Measurements from ENCODE around the gene RALB. TPM values are rescaled to one million over a fixed set of nuclear protein-coding genes. Genes with fewer than 3 reads are reported as not detected.
"Not testable (repeated sequence)": the region's sequence is repeated elsewhere in the genome, so short reads cannot be mapped to it uniquely, and the experiment has no call there.

Gene RALB
- total RNA-seq, 1 donor from 2014 or later = 52.8 TPM

- DNase-seq (ENCODE audit: low spot score) (no peak), ATAC-seq (no peak)
- intact Hi-C loops (cut with DNase I) = no loop called here
These were observed 3.5 kb downstream of the RALB start for GRCh38 chr2:120255986-120256650.

GRCh38 chr2:120256651-120257000 lies 4.0 kb downstream of the RALB start:
- ATAC-seq (no peak), DNase-seq (ENCODE audit: low spot score) (no peak)
- intact Hi-C loops (cut with DNase I) = no loop called here

- no peak for ATAC-seq
- intact Hi-C loops (cut with DNase I) = no loop called here
- DNase-seq (ENCODE audit: low spot score) = no peak
These were observed 4.9 kb downstream of the RALB start for GRCh38 chr2:120257522-120257921.

- peak; percentile 30 for DNase-seq (ENCODE audit: low spot score)
- intact Hi-C loops (cut with DNase I) = no loop called here
These were observed 5.5 kb downstream of the RALB start for GRCh38 chr2:120258196-120258595.

GRCh38 chr2:120259939-120260338 lies 7.3 kb downstream of the RALB start:
- intact Hi-C loops (cut with DNase I); DNase-seq (ENCODE audit: low spot score); ATAC-seq: not testable (repeated sequence)

More at GRCh38 chr2:120258196-120258595, 5.5 kb downstream of the RALB start:
- no peak for ATAC-seq

- ATAC-seq (no peak), DNase-seq (ENCODE audit: low spot score) (no peak)
- intact Hi-C loops (cut with DNase I) = no loop called here
These were observed 8.1 kb downstream of the RALB start for GRCh38 chr2:120260736-120261135.

GRCh38 chr2:120261387-120262006 lies 8.8 kb downstream of the RALB start:
- ATAC-seq (no peak), DNase-seq (ENCODE audit: low spot score) (peak; percentile 17)
- intact Hi-C loops (cut with DNase I) = no loop called here

GRCh38 chr2:120262150-120262549 lies 9.5 kb downstream of the RALB start:
- intact Hi-C loops (cut with DNase I) = no loop called here
- no peak for ATAC-seq

GRCh38 chr2:120262761-120263428 lies 10.2 kb downstream of the RALB start:
- DNase-seq (ENCODE audit: low spot score) (peak; percentile 12), ATAC-seq (no peak)
- intact Hi-C loops (cut with DNase I) = no loop called here

More at GRCh38 chr2:120262150-120262549, 9.5 kb downstream of the RALB start:
- DNase-seq (ENCODE audit: low spot score) = peak; percentile 13

GRCh38 chr2:120265006-120265405 lies 12.4 kb downstream of the RALB start:
- ATAC-seq (no peak), DNase-seq (ENCODE audit: low spot score) (no peak)
- intact Hi-C loops (cut with DNase I) = no loop called here

- ATAC-seq = no peak
These were observed 14.7 kb downstream of the RALB start for GRCh38 chr2:120267348-120267747.

GRCh38 chr2:120269076-120269744 lies 16.6 kb downstream of the RALB start:
- intact Hi-C loops (cut with DNase I) = no loop called here
- ATAC-seq (no peak), DNase-seq (ENCODE audit: low spot score) (no peak)

More at GRCh38 chr2:120267348-120267747, 14.7 kb downstream of the RALB start:
- DNase-seq (ENCODE audit: low spot score) = no peak
- intact Hi-C loops (cut with DNase I) = no loop called here

- DNase-seq (ENCODE audit: low spot score) (no peak), ATAC-seq (no peak)
- intact Hi-C loops (cut with DNase I) = no loop called here
These were observed 17.2 kb downstream of the RALB start for GRCh38 chr2:120269816-120270215.

GRCh38 chr2:120271711-120272379 lies 19.2 kb downstream of the RALB start:
- intact Hi-C loops (cut with DNase I) = no loop called here
- no peak for DNase-seq (ENCODE audit: low spot score)
- ATAC-seq = no peak

- ATAC-seq (no peak), DNase-seq (ENCODE audit: low spot score) (no peak)
- intact Hi-C loops (cut with DNase I) = no loop called here
These were observed 20.3 kb downstream of the RALB start for GRCh38 chr2:120272763-120273481.

- intact Hi-C loops (cut with DNase I) = no loop called here
- ATAC-seq (no peak), DNase-seq (ENCODE audit: low spot score) (no peak)
These were observed 23.2 kb downstream of the RALB start for GRCh38 chr2:120275617-120276400.

- no peak for ATAC-seq
- no peak for DNase-seq (ENCODE audit: low spot score)
These were observed 25.0 kb downstream of the RALB start for GRCh38 chr2:120277505-120278205.

More at GRCh38 chr2:120277505-120278205, 25.0 kb downstream of the RALB start:
- intact Hi-C loops (cut with DNase I) = no loop called here
